PC-3 (cell line): Measurements from ENCODE around the gene MYO19.
"Not testable (repeated sequence)": the region's sequence is repeated elsewhere in the genome, so short reads cannot be mapped to it uniquely, and the experiment has no call there.

ENCODE experiments used
- CTCF ChIP-seq: fragments of 300-600 bp; sonication (generic); conservative IDR thresholded peaks from 2 replicates; pipeline ENCODE4 v1.5.1; 2017; ENCODE audit warnings: antibody characterized with exemption, low read depth, mild to moderate bottlenecking, low read length
- EZH2 ChIP-seq: fragments of 300-600 bp; sonication (generic); IDR thresholded peaks from one replicate; pipeline ENCODE4 v1.6.1; 2017; ENCODE audit warnings: antibody characterized with exemption, mild to moderate bottlenecking, low read length; ENCODE audit not compliant: unreplicated experiment

- not testable (repeated sequence) for TF ChIP-seq EZH2, CTCF
These were observed 81.8 kb downstream of the MYO19 start for GRCh38 chr17:36452888-36453287.
